Measurements from ENCODE around the gene EVC.
"Not testable (repeated sequence)": the region's sequence is repeated elsewhere in the genome, so short reads cannot be mapped to it uniquely, and the experiment has no call there.

EVC gene

GRCh38 chr4:5810151-5810550 is 99.2 kb downstream of the EVC start:
- Mint-ChIP-seq H3K4me3 (no peak overlapping the region), H3K36me3 (ENCODE audit: low read depth) (no peaks in the 10 kb centered on the region), H3K27ac (no peak overlapping the region), H3K27me3 (no peaks in the 10 kb centered on the region), H3K9me3 (peaks cover 2% of the 10 kb centered on the region), H3K4me1 (ENCODE audit: low read depth) (no peaks in the 10 kb centered on the region)
- no peak for DNase-seq

- no peak overlapping the region for H3K4me3 Mint-ChIP-seq
- H3K27me3 Mint-ChIP-seq, result no peaks in the 10 kb centered on the region
- H3K4me1 Mint-ChIP-seq (ENCODE audit: low read depth), result no peaks in the 10 kb centered on the region
- no peak for DNase-seq
- H3K36me3 Mint-ChIP-seq (ENCODE audit: low read depth), result no peaks in the 10 kb centered on the region
- H3K27ac Mint-ChIP-seq, result no peak overlapping the region
- peaks cover 2% of the 10 kb centered on the region for H3K9me3 Mint-ChIP-seq
Measured at GRCh38 chr4:5810770-5811430, 99.9 kb downstream of the EVC start.

- H3K27me3 Mint-ChIP-seq; DNase-seq; H3K9me3 Mint-ChIP-seq; H3K36me3 Mint-ChIP-seq (ENCODE audit: low read depth); H3K4me1 Mint-ChIP-seq (ENCODE audit: low read depth); H3K4me3 Mint-ChIP-seq; H3K27ac Mint-ChIP-seq: not testable (repeated sequence)
Measured at GRCh38 chr4:5812057-5812456, 101.1 kb downstream of the EVC start.

GRCh38 chr4:5812506-5813229 is 101.7 kb downstream of the EVC start:
- no peaks in the 10 kb centered on the region for H3K27me3 Mint-ChIP-seq
- no peak for DNase-seq
- H3K4me3 Mint-ChIP-seq, result no peak overlapping the region

GRCh38 chr4:5813882-5814255 is 102.9 kb downstream of the EVC start:
- no peaks in the 10 kb centered on the region for H3K27me3 Mint-ChIP-seq
- no peak overlapping the region for H3K4me3 Mint-ChIP-seq
- no peaks in the 10 kb centered on the region for H3K4me1 Mint-ChIP-seq (ENCODE audit: low read depth)
- DNase-seq, result no peak
- H3K27ac Mint-ChIP-seq, result no peak overlapping the region
- H3K36me3 Mint-ChIP-seq (ENCODE audit: low read depth), result no peaks in the 10 kb centered on the region
- peaks cover 2% of the 10 kb centered on the region for H3K9me3 Mint-ChIP-seq

More at GRCh38 chr4:5812506-5813229, 101.7 kb downstream of the EVC start:
- peaks cover 2% of the 10 kb centered on the region for H3K9me3 Mint-ChIP-seq
- no peaks in the 10 kb centered on the region for H3K36me3 Mint-ChIP-seq (ENCODE audit: low read depth)
- H3K4me1 Mint-ChIP-seq (ENCODE audit: low read depth), result no peaks in the 10 kb centered on the region
- no peak overlapping the region for H3K27ac Mint-ChIP-seq

- Mint-ChIP-seq H3K27ac (no peak overlapping the region), H3K36me3 (ENCODE audit: low read depth) (no peaks in the 10 kb centered on the region), H3K4me1 (ENCODE audit: low read depth) (no peaks in the 10 kb centered on the region), H3K9me3 (peaks cover 2% of the 10 kb centered on the region), H3K4me3 (no peak overlapping the region), H3K27me3 (no peaks in the 10 kb centered on the region)
- DNase-seq, result no peak
Measured at GRCh38 chr4:5814421-5814820, 103.4 kb downstream of the EVC start.

GRCh38 chr4:5815641-5816040 is 104.6 kb downstream of the EVC start:
- Mint-ChIP-seq H3K27ac (no peak overlapping the region), H3K4me1 (ENCODE audit: low read depth) (no peaks in the 10 kb centered on the region), H3K27me3 (no peaks in the 10 kb centered on the region), H3K36me3 (ENCODE audit: low read depth) (no peaks in the 10 kb centered on the region), H3K4me3 (no peak overlapping the region), H3K9me3 (peaks cover 2% of the 10 kb centered on the region)
- DNase-seq, result no peak

GRCh38 chr4:5816101-5816500 is 105.1 kb downstream of the EVC start:
- Mint-ChIP-seq H3K9me3 (no peaks in the 10 kb centered on the region), H3K27ac (no peak overlapping the region), H3K4me3 (no peak overlapping the region), H3K36me3 (ENCODE audit: low read depth) (no peaks in the 10 kb centered on the region), H3K4me1 (ENCODE audit: low read depth) (no peaks in the 10 kb centered on the region), H3K27me3 (no peaks in the 10 kb centered on the region)
- no peak for DNase-seq

GRCh38 chr4:5816851-5817375 is 105.9 kb downstream of the EVC start:
- H3K4me1 Mint-ChIP-seq (ENCODE audit: low read depth), result no peaks in the 10 kb centered on the region
- no peaks in the 10 kb centered on the region for H3K27me3 Mint-ChIP-seq
- no peak for DNase-seq
- no peak overlapping the region for H3K4me3 Mint-ChIP-seq
- no peak overlapping the region for H3K27ac Mint-ChIP-seq
- H3K36me3 Mint-ChIP-seq (ENCODE audit: low read depth), result no peaks in the 10 kb centered on the region
- no peaks in the 10 kb centered on the region for H3K9me3 Mint-ChIP-seq

- no peak for DNase-seq
- Mint-ChIP-seq H3K27ac (no peak overlapping the region), H3K27me3 (no peaks in the 10 kb centered on the region), H3K36me3 (ENCODE audit: low read depth) (no peaks in the 10 kb centered on the region), H3K4me3 (no peak overlapping the region), H3K9me3 (no peaks in the 10 kb centered on the region), H3K4me1 (ENCODE audit: low read depth) (peaks cover 4% of the 10 kb centered on the region)
Measured at GRCh38 chr4:5821665-5822358, 110.8 kb downstream of the EVC start.

GRCh38 chr4:5822619-5823018 is 111.6 kb downstream of the EVC start:
- Mint-ChIP-seq H3K27ac (no peak overlapping the region), H3K9me3 (no peaks in the 10 kb centered on the region), H3K27me3 (peaks cover 3% of the 10 kb centered on the region), H3K4me3 (no peak overlapping the region), H3K36me3 (ENCODE audit: low read depth) (no peaks in the 10 kb centered on the region), H3K4me1 (ENCODE audit: low read depth) (peaks cover 4% of the 10 kb centered on the region)
- DNase-seq, result no peak

GRCh38 chr4:5823542-5824211 is 112.7 kb downstream of the EVC start:
- Mint-ChIP-seq H3K36me3 (ENCODE audit: low read depth) (no peaks in the 10 kb centered on the region), H3K4me1 (ENCODE audit: low read depth) (peaks cover 4% of the 10 kb centered on the region), H3K27me3 (peaks cover 6% of the 10 kb centered on the region), H3K4me3 (no peak overlapping the region), H3K27ac (no peak overlapping the region), H3K9me3 (no peaks in the 10 kb centered on the region)
- DNase-seq, result no peak

- Mint-ChIP-seq H3K27me3 (peaks cover 6% of the 10 kb centered on the region), H3K4me3 (no peak overlapping the region), H3K4me1 (ENCODE audit: low read depth) (peaks cover 4% of the 10 kb centered on the region), H3K27ac (no peak overlapping the region), H3K9me3 (no peaks in the 10 kb centered on the region), H3K36me3 (ENCODE audit: low read depth) (no peaks in the 10 kb centered on the region)
- no peak for DNase-seq
Measured at GRCh38 chr4:5824227-5824626, 113.2 kb downstream of the EVC start.

- no peak overlapping the region for H3K4me3 Mint-ChIP-seq
- DNase-seq, result no peak
- no peak overlapping the region for H3K27ac Mint-ChIP-seq
- no peaks in the 10 kb centered on the region for H3K36me3 Mint-ChIP-seq (ENCODE audit: low read depth)
- peaks cover 4% of the 10 kb centered on the region for H3K4me1 Mint-ChIP-seq (ENCODE audit: low read depth)
- H3K27me3 Mint-ChIP-seq, result peaks cover 6% of the 10 kb centered on the region
- no peaks in the 10 kb centered on the region for H3K9me3 Mint-ChIP-seq
Measured at GRCh38 chr4:5824635-5825034, 113.6 kb downstream of the EVC start.
